ENCODE data around the gene FOXJ2. TPM values are rescaled to one million over a fixed set of nuclear protein-coding genes. Genes with fewer than 3 reads are reported as not detected.

FOXJ2 gene
- total RNA-seq, 2 donors from 2014 or later = 15.4 to 27.8 TPM

- Histone ChIP-seq H3K27ac (no peak overlapping the region), H3K9me3 (no peaks in the 10 kb centered on the region), H3K27me3 (replicated peaks; ENCODE audit: insufficient read depth) (no peaks in the 10 kb centered on the region), H3K4me3 (no peak overlapping the region), H3K4me1 (replicated peaks) (no peaks in the 10 kb centered on the region), H3K36me3 (no peaks in the 10 kb centered on the region)
- TF ChIP-seq CTCF (IDR thresholded peaks at IDR 0.05) (no peak), POLR2AphosphoS5 (IDR thresholded peaks at IDR 0.05) (no peak), POLR2A (IDR thresholded peaks at IDR 0.05) (no peak)
- intact Hi-C loops (cut with DNase I) = no loop called here
- DNase-seq (ENCODE audit: low spot score) = no peak
- 43% methylated on average over 4 of the region's 4 CpGs for whole genome bisulfite sequencing
These were observed 44.7 kb downstream of the FOXJ2 start for GRCh38 chr12:8077207-8077606.

- intact Hi-C loops (cut with DNase I) = no loop called here
- Histone ChIP-seq H3K27ac (no peak overlapping the region), H3K36me3 (no peaks in the 10 kb centered on the region), H3K9me3 (no peaks in the 10 kb centered on the region), H3K27me3 (replicated peaks; ENCODE audit: insufficient read depth) (no peaks in the 10 kb centered on the region), H3K4me1 (replicated peaks) (no peaks in the 10 kb centered on the region), H3K4me3 (no peak overlapping the region)
- WGBS = 37% methylated on average over 4 of the region's 4 CpGs
- no peak for DNase-seq (ENCODE audit: low spot score)
- TF ChIP-seq POLR2AphosphoS5 (IDR thresholded peaks at IDR 0.05) = no peak
- TF ChIP-seq POLR2A (IDR thresholded peaks at IDR 0.05) = no peak
- peak in 2 of 4 experiments; percentile 9 to 22 for TF ChIP-seq CTCF (IDR thresholded peaks at IDR 0.05)
These were observed 45.9 kb downstream of the FOXJ2 start for GRCh38 chr12:8078398-8078797.

- Histone ChIP-seq H3K9me3 (no peaks in the 10 kb centered on the region), H3K4me1 (replicated peaks) (peaks cover 3% of the 10 kb centered on the region), H3K27ac (no peak overlapping the region), H3K4me3 (no peak overlapping the region), H3K36me3 (no peaks in the 10 kb centered on the region), H3K27me3 (replicated peaks; ENCODE audit: insufficient read depth) (no peaks in the 10 kb centered on the region)
- WGBS = 80% methylated on average over 2 of the region's 2 CpGs
- TF ChIP-seq CTCF (IDR thresholded peaks at IDR 0.05) = no peak
- TF ChIP-seq POLR2AphosphoS5 (IDR thresholded peaks at IDR 0.05) = no peak
- TF ChIP-seq POLR2A (IDR thresholded peaks at IDR 0.05) = no peak
- intact Hi-C loops (cut with DNase I) = no loop called here
- no peak for DNase-seq (ENCODE audit: low spot score)
These were observed 46.4 kb downstream of the FOXJ2 start for GRCh38 chr12:8078916-8079315.

GRCh38 chr12:8080120-8080519 is 47.6 kb downstream of the FOXJ2 start:
- no peak overlapping the region for H3K4me3 ChIP-seq
- H3K9me3 ChIP-seq = no peaks in the 10 kb centered on the region
- DNase-seq (ENCODE audit: low spot score) = no peak
- H3K27ac ChIP-seq = no peak overlapping the region
- no peaks in the 10 kb centered on the region for H3K36me3 ChIP-seq
- intact Hi-C loops (cut with DNase I) = loop anchor here (5.0 kb wide), 1 partner anchor 33 kb away; no protein-coding TSS in a partner anchor
- H3K27me3 ChIP-seq (replicated peaks; ENCODE audit: insufficient read depth) = no peaks in the 10 kb centered on the region
- TF ChIP-seq POLR2A (IDR thresholded peaks at IDR 0.05) = no peak
- TF ChIP-seq CTCF (IDR thresholded peaks at IDR 0.05) = no peak
- H3K4me1 ChIP-seq (replicated peaks) = peaks cover 6% of the 10 kb centered on the region

GRCh38 chr12:8081251-8081920 is 48.9 kb downstream of the FOXJ2 start:
- Histone ChIP-seq H3K27ac (peak overlapping the region; percentile 95 to 96), H3K36me3 (no peaks in the 10 kb centered on the region), H3K9me3 (no peaks in the 10 kb centered on the region), H3K27me3 (replicated peaks; ENCODE audit: insufficient read depth) (no peaks in the 10 kb centered on the region), H3K4me1 (replicated peaks) (peaks cover 6% of the 10 kb centered on the region), H3K4me3 (peak overlapping the region; percentile 69 to 89)
- DNase-seq (ENCODE audit: low spot score) = no peak
- intact Hi-C loops (cut with DNase I) = loop anchor here (5.0 kb wide), 1 partner anchor 34 kb away; no protein-coding TSS in a partner anchor
- WGBS = under 1% methylated on average over 15 of the region's 15 CpGs
- TF ChIP-seq CTCF (IDR thresholded peaks at IDR 0.05) (no peak), POLR2AphosphoS5 (IDR thresholded peaks at IDR 0.05) (no peak), POLR2A (IDR thresholded peaks at IDR 0.05) (no peak)
